SK-N-SH (cell line): ENCODE data around the gene MAP10. TPM values are rescaled to one million over a fixed set of nuclear protein-coding genes. Genes with fewer than 3 reads are reported as not detected.

ENCODE experiments used
- CTCF ChIA-PET: fragments of 300-600, 350-600 bp; formaldehyde crosslinking; extraction: SDS; loops from one replicate; lab custom pipeline; 2021; lab: Yijun Ruan, JAX
- POLR2A ChIA-PET: fragments of 350-600 bp; sonication (Branson Sonifier 250); formaldehyde crosslinking; extraction: SDS; loops from one replicate; lab custom pipeline; 2020; ENCODE audit warnings: antibody characterized with exemption, inconsistent platforms; lab: Yijun Ruan, JAX
- DNase-seq: peaks from one replicate; pipeline ENCODE4 v3.0.0; 2012
- H2AFZ ChIP-seq: fragments of 200-600 bp; sonication (generic); 2 replicates; pipeline ENCODE4 v1.8.1; 2016; ENCODE audit warnings: antibody characterized with exemption, mild to moderate bottlenecking, low read depth
- H3F3A ChIP-seq: fragments of 200-600 bp; sonication (generic); replicated peaks from 2 replicates; pipeline ENCODE3; 2016; ENCODE audit warnings: antibody characterized with exemption, mild to moderate bottlenecking; ENCODE audit not compliant: insufficient read depth
- H3K27ac ChIP-seq, 2 experiments: fragments of 200-500 bp in 1 of 2; fragments of 200-600 bp in 1 of 2; sonication (Bioruptor generic) in 1 of 2; sonication (generic), shearing (Covaris generic) in 1 of 2; 2 replicates each; pipeline versions ENCODE4 v1.5.1 to v1.6.1; 2014 to 2016; ENCODE audit warnings: low read depth in 2 of 2, inconsistent platforms in 1 of 2, low read length in 1 of 2, mild to moderate bottlenecking in 1 of 2, mixed read lengths in 1 of 2
- H3K27me3 ChIP-seq: fragments of 200-600 bp; sonication (generic), shearing (Covaris generic); 2 replicates; pipeline ENCODE4 v1.6.1; 2016; ENCODE audit warnings: mixed run types; ENCODE audit not compliant: insufficient read depth
- H3K36me3 ChIP-seq, 2 experiments: fragments of 200-500 bp in 1 of 2; fragments of 200-600 bp in 1 of 2; sonication (Bioruptor generic) in 1 of 2; sonication (generic) in 1 of 2; replicated peaks in 1 of 2; 2 replicates each; pipeline versions ENCODE3 to v1.5.1; 2014 to 2016; ENCODE audit warnings: low read length in 1 of 2, mild to moderate bottlenecking in 1 of 2; ENCODE audit not compliant: insufficient read depth in 2 of 2, control insufficient read depth in 1 of 2
- H3K4me1 ChIP-seq, 2 experiments: fragments of 200-500 bp in 1 of 2; fragments of 200-600 bp in 1 of 2; sonication (Bioruptor generic) in 1 of 2; sonication (generic), shearing (Covaris generic) in 1 of 2; 2 replicates each; pipeline versions ENCODE4 v1.5.1 to v1.6.1; 2014 to 2016; ENCODE audit warnings: low read depth in 1 of 2, low read length in 1 of 2, mixed run types in 1 of 2; ENCODE audit not compliant: insufficient read depth in 2 of 2, control insufficient read depth in 1 of 2
- H3K4me2 ChIP-seq: fragments of 200-600 bp; sonication (generic), shearing (Covaris generic); 2 replicates; pipeline ENCODE4 v1.6.1; 2017; ENCODE audit warnings: mixed run types
- H3K4me3 ChIP-seq, 2 experiments: fragments of 200-500 bp in 1 of 2; fragments of 200-600 bp in 1 of 2; sonication (Bioruptor generic) in 1 of 2; sonication (generic), shearing (Covaris generic) in 1 of 2; 2 replicates each; pipeline versions ENCODE4 v1.5.1 to v1.8.1; 2014 to 2016; ENCODE audit warnings: low read depth in 2 of 2, inconsistent platforms in 1 of 2, low read length in 1 of 2, mild to moderate bottlenecking in 1 of 2, mixed read lengths in 1 of 2, moderate library complexity in 1 of 2
- H3K79me2 ChIP-seq: fragments of 200-600 bp; sonication (generic); 2 replicates; pipeline ENCODE4 v1.8.1; 2017; ENCODE audit warnings: mild to moderate bottlenecking; ENCODE audit not compliant: insufficient read depth
- H3K9ac ChIP-seq: fragments of 200-600 bp; sonication (generic); 2 replicates; pipeline ENCODE4 v1.6.1; 2017; ENCODE audit warnings: mixed run types
- H3K9me2 ChIP-seq: fragments of 200-600 bp; sonication (generic); 2 replicates; pipeline ENCODE4 v1.6.1; 2017; ENCODE audit warnings: mixed run types
- H3K9me3 ChIP-seq: fragments of 200-600 bp; sonication (generic); 2 replicates; pipeline ENCODE4 v1.6.1; 2017; ENCODE audit warnings: mixed run types, mild to moderate bottlenecking, moderate library complexity
- H4K20me1 ChIP-seq: fragments of 200-600 bp; sonication (generic); 2 replicates; pipeline ENCODE4 v1.6.1; 2017; ENCODE audit warnings: mild to moderate bottlenecking, mixed run types; ENCODE audit not compliant: insufficient read depth
- CHD2 ChIP-seq: fragments of 150-350 bp; IDR thresholded peaks from 2 replicates; pipeline ENCODE4 v1.6.1; 2018; ENCODE audit warnings: low read length; ENCODE audit not compliant: partially characterized antibody
- CTCF ChIP-seq: fragments of 200-600 bp; sonication (generic); IDR thresholded peaks from 2 replicates; pipeline ENCODE4 v1.6.1; 2017; ENCODE audit warnings: antibody characterized with exemption, mild to moderate bottlenecking, moderate library complexity
- ELF1 ChIP-seq: IDR thresholded peaks from 2 replicates; pipeline ENCODE4 v1.4.0; 2012
- EP300 ChIP-seq, 2 experiments: IDR thresholded peaks; 2 replicates each; pipeline versions ENCODE4 v1.4.0 to v1.6.1; 2012; ENCODE audit warnings: borderline replicate concordance in 1 of 2, low read depth in 1 of 2, low read length in 1 of 2
- EZH2phosphoT487 ChIP-seq: fragments of 200-600 bp; sonication (generic); IDR thresholded peaks from 2 replicates; pipeline ENCODE4 v1.6.1; 2017; ENCODE audit warnings: low read depth, mixed run types, mild to moderate bottlenecking, antibody characterized with exemption, moderate library complexity, borderline replicate concordance
- FOSL2 ChIP-seq: IDR thresholded peaks from 2 replicates; pipeline ENCODE4 v1.4.0; 2012; ENCODE audit warnings: low read depth, mild to moderate bottlenecking, moderate library complexity, borderline replicate concordance
- FOXM1 ChIP-seq: IDR thresholded peaks from 2 replicates; pipeline ENCODE4 v1.4.0; 2012; ENCODE audit warnings: low read depth, mild to moderate bottlenecking
- GABPA ChIP-seq: IDR thresholded peaks from 2 replicates; pipeline ENCODE4 v1.4.0; 2012; ENCODE audit warnings: low read depth, mild to moderate bottlenecking
- JUND ChIP-seq: IDR thresholded peaks from 2 replicates; pipeline ENCODE4 v1.4.0; 2012
- MEF2A ChIP-seq: IDR thresholded peaks from 2 replicates; pipeline ENCODE4 v1.4.0; 2012; ENCODE audit warnings: low read depth, borderline replicate concordance
- POLR2AphosphoS5 ChIP-seq: IDR thresholded peaks from 2 replicates; pipeline ENCODE4 v1.6.1; 2012; ENCODE audit warnings: low read depth, low read length
- RAD21 ChIP-seq: IDR thresholded peaks from 2 replicates; pipeline ENCODE4 v1.6.1; 2012; ENCODE audit warnings: mild to moderate bottlenecking, low read length
- RFX5 ChIP-seq: IDR thresholded peaks from 2 replicates; pipeline ENCODE4 v1.6.1; 2012; ENCODE audit warnings: mild to moderate bottlenecking, improper control_type of control experiment, low read length
- RXRA ChIP-seq: IDR thresholded peaks from 2 replicates; pipeline ENCODE4 v1.4.0; 2012; ENCODE audit warnings: low read depth, mild to moderate bottlenecking, borderline replicate concordance
- SIN3A ChIP-seq: IDR thresholded peaks from 2 replicates; pipeline ENCODE4 v1.6.1; 2012; ENCODE audit warnings: low read depth, mild to moderate bottlenecking, low read length, moderate library complexity, borderline replicate concordance
- SMC3 ChIP-seq: IDR thresholded peaks from 2 replicates; pipeline ENCODE4 v1.6.1; 2012; ENCODE audit warnings: low read depth, low read length, improper control_type of control experiment
- TAF1 ChIP-seq: IDR thresholded peaks from 2 replicates; pipeline ENCODE4 v1.6.1; 2012; ENCODE audit warnings: low read depth, mild to moderate bottlenecking, low read length, moderate library complexity, borderline replicate concordance
- TEAD4 ChIP-seq: IDR thresholded peaks from 2 replicates; pipeline ENCODE4 v1.4.0; 2012; ENCODE audit warnings: mild to moderate bottlenecking, borderline replicate concordance; ENCODE audit not compliant: insufficient read depth
- USF1 ChIP-seq: IDR thresholded peaks from 2 replicates; pipeline ENCODE4 v1.4.0; 2012; ENCODE audit warnings: low read depth, borderline replicate concordance
- ZBTB33 ChIP-seq: IDR thresholded peaks from 2 replicates; pipeline ENCODE4 v1.4.0; 2012; ENCODE audit warnings: low read depth, borderline replicate concordance
- WGBS: methylation state at CpG from one replicate; pipeline ENCODE4 v1.1.6; 2017; ENCODE audit warnings: low lambda C conversion rate; 5-methylcytosine and 5-hydroxymethylcytosine counted together
- polyA plus RNA-seq, 3 experiments: library from polyadenylated mRNA; depleted of rRNA; stranded (reverse); fragments of >200 nt; gene quantifications; 2 replicates each; pipeline ENCODE4 v1.2.3, GENCODE V29; 2012
- TF ChIP-seq, protein P1 (sequence below): fragments of 150-350 bp; IDR thresholded peaks from 2 replicates; pipeline ENCODE4 v1.6.1; 2016; ENCODE audit warnings: mild to moderate bottlenecking, low read depth, low read length
- TF ChIP-seq, protein P2 (sequence below): IDR thresholded peaks from 2 replicates; pipeline ENCODE4 v1.6.1; 2012; ENCODE audit warnings: mild to moderate bottlenecking, low read depth, low read length, moderate library complexity

The MAP10 gene
- polyA plus RNA-seq (2012; rRNA removed) = 0.43 and 0.45 TPM in 2 replicates
- polyA plus RNA-seq (2012; cell fraction: cytosol; rRNA removed) = 0.52 and 0.55 TPM in 2 replicates
- 0.29 and 0.52 TPM in 2 replicates for polyA plus RNA-seq (2012; cell fraction: nucleus; rRNA removed)

- no peaks in the 10 kb centered on the region for H3F3A ChIP-seq
- H3K9me3 ChIP-seq = no peaks in the 10 kb centered on the region
- peak; percentile 87 for DNase-seq
- H3K4me2 ChIP-seq = peak within 1 kb of the TSS; percentile 84
- H3K4me3 ChIP-seq = peak within 1 kb of the TSS; percentile 63 to 68
- H3K36me3 ChIP-seq = no peaks in the 10 kb centered on the region
- H3K9me2 ChIP-seq = peaks cover 2% of the 10 kb centered on the region; the same call in 1 of the 2 replicates
- H3K9ac ChIP-seq = peak within 1 kb of the TSS; percentile 60
- no peaks in the 10 kb centered on the region for H4K20me1 ChIP-seq
- H3K27me3 ChIP-seq = no peaks in the 10 kb centered on the region
- POLR2A ChIA-PET = no interaction called here
- peaks cover 0 to 11% of the 10 kb centered on the region in 2 experiments; a peak in 2 of 4 replicates for H3K4me1 ChIP-seq
- peak within 1 kb of the TSS; percentile 95 for H2AFZ ChIP-seq
- no peaks in the 10 kb centered on the region for H3K79me2 ChIP-seq
- CTCF ChIA-PET = interaction anchor here (0.8 kb wide), 1 partner anchor 579 kb away, joined by 3 read pairs; no protein-coding TSS in a partner anchor
- H3K27ac ChIP-seq = peak within 1 kb of the TSS in 1 of 2 experiments; percentile 39; a peak in 1 of 4 replicates
- 18% methylated on average over 26 of the region's 75 CpGs for WGBS
- TF ChIP-seq USF1 (no peak), RFX5 (no peak), MEF2A (no peak), ELF1 (0 out of 2 replicates have a peak, but pooled peaks have one; percentile 19), GABPA (no peak), ZBTB33 (peak; percentile 96), CTCF (no peak), FOSL2 (no peak), TAF1 (peak; percentile 56; the same call in 1 of the 2 replicates), CHD2 (peak; percentile 99), SMC3 (no peak), FOXM1 (no peak), JUND (no peak), POLR2AphosphoS5 (no peak; the same call in 1 of the 2 replicates), EZH2phosphoT487 (no peak), EP300 (IDR thresholded peaks at IDR 0.05; ENCODE audit: borderline replicate concordance in 1 of 2, low read depth in 1 of 2, low read length in 1 of 2) (no peak), RXRA (no peak), TEAD4 (no peak), SIN3A (no peak), RAD21 (no peak)
- TF ChIP-seq, protein P1, sequence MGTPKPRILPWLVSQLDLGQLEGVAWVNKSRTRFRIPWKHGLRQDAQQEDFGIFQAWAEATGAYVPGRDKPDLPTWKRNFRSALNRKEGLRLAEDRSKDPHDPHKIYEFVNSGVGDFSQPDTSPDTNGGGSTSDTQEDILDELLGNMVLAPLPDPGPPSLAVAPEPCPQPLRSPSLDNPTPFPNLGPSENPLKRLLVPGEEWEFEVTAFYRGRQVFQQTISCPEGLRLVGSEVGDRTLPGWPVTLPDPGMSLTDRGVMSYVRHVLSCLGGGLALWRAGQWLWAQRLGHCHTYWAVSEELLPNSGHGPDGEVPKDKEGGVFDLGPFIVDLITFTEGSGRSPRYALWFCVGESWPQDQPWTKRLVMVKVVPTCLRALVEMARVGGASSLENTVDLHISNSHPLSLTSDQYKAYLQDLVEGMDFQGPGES = no peak
- TF ChIP-seq, protein P2, sequence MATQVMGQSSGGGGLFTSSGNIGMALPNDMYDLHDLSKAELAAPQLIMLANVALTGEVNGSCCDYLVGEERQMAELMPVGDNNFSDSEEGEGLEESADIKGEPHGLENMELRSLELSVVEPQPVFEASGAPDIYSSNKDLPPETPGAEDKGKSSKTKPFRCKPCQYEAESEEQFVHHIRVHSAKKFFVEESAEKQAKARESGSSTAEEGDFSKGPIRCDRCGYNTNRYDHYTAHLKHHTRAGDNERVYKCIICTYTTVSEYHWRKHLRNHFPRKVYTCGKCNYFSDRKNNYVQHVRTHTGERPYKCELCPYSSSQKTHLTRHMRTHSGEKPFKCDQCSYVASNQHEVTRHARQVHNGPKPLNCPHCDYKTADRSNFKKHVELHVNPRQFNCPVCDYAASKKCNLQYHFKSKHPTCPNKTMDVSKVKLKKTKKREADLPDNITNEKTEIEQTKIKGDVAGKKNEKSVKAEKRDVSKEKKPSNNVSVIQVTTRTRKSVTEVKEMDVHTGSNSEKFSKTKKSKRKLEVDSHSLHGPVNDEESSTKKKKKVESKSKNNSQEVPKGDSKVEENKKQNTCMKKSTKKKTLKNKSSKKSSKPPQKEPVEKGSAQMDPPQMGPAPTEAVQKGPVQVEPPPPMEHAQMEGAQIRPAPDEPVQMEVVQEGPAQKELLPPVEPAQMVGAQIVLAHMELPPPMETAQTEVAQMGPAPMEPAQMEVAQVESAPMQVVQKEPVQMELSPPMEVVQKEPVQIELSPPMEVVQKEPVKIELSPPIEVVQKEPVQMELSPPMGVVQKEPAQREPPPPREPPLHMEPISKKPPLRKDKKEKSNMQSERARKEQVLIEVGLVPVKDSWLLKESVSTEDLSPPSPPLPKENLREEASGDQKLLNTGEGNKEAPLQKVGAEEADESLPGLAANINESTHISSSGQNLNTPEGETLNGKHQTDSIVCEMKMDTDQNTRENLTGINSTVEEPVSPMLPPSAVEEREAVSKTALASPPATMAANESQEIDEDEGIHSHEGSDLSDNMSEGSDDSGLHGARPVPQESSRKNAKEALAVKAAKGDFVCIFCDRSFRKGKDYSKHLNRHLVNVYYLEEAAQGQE = 0 out of 2 replicates have a peak, but pooled peaks have one; percentile 19
Observed at GRCh38 chr1:232805269-232806185, at the start of gene MAP10. Gene MAP10, plus strand, starts transcription at chr1:232805416. Its CDS starts 34 bp downstream, at chr1:232805450.
